IMR-90 (cell line): ENCODE data around the gene ARHGEF16.

ENCODE experiments used
- CEBPB ChIP-seq: IDR thresholded peaks from 2 replicates; pipeline ENCODE4 v1.6.1; 2012; ENCODE audit warnings: low read depth, low read length, improper control_type of control experiment
- CHD1 ChIP-seq: IDR thresholded peaks from 2 replicates; pipeline ENCODE4 v1.6.1; 2012; ENCODE audit warnings: low read depth, low read length, improper control_type of control experiment
- CTCF ChIP-seq: conservative IDR thresholded peaks from 2 replicates; pipeline ENCODE4 v1.5.1; 2012; ENCODE audit warnings: mild to moderate bottlenecking, low read depth, low read length, improper control_type of control experiment
- FOS ChIP-seq: fragments of 150-350 bp; IDR thresholded peaks from 2 replicates; pipeline ENCODE4 v1.6.1; 2016; ENCODE audit warnings: low read depth, low read length
- MAFK ChIP-seq: IDR thresholded peaks from 2 replicates; pipeline ENCODE4 v1.6.1; 2012; ENCODE audit warnings: low read depth, low read length, improper control_type of control experiment
- POLR2A ChIP-seq: IDR thresholded peaks from 2 replicates; pipeline ENCODE4 v1.6.1; 2012; ENCODE audit warnings: mild to moderate bottlenecking, low read depth, low read length
- RAD21 ChIP-seq: IDR thresholded peaks from 2 replicates; pipeline ENCODE4 v1.6.1; 2012; ENCODE audit warnings: low read length, improper control_type of control experiment

DNA sequence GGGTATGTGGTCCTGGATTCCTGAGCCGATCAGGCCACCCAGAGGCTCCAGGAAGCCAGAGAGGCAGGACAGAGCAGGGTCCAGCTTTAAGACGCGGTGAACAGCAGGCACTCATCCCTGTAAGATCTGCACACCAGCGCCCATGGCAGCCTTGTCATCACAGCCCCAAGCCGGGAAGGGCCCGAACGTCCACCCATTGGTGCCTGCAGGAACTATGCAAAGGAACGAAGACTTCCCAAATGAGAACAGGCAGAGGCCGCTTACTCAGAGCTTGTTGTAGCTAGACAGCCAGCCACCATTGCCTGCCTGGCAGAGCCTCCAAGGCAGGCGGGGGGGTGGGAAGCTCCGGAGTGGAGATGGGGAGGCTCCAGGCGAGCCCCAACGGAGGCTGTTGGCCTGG, 12.1 kb upstream of the ARHGEF16 start:
- TF ChIP-seq CHD1 (no peak), POLR2A (no peak), CTCF (no peak), MAFK (no peak), CEBPB (no peak), RAD21 (no peak), FOS (no peak)
